Measurements from ENCODE around the gene PRICKLE2.

PRICKLE2 gene

DNA sequence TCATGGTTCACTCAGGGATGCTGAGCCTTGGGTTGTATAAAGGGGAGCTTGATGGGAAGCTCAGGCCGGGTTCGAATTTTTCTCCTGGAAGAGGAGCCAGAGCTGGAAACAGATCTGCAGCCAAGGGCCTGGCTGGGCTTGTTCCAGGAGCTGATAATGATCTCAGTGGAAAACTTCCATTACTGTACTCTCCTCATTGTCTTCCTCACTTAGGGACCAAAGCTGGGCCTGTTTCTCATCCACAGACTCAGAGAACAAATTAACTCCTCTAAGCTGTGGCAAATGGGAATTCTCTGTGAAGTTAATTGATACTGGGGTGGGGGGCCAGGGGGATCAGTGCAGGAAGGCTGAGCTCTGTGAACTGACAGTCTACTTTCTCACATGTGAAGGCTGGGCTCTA lies 92.0 kb downstream of the PRICKLE2 start:
- TF ChIP-seq BCL11B (tag by site-specific recombination; IDR thresholded peaks at IDR 0.05; ENCODE audit: low read depth) (no peak), ZNF555 (tag by site-specific recombination; conservative IDR thresholded peaks at IDR 0.05) (0 out of 2 replicates have a peak, but pooled peaks have one; percentile 4)
- ChIA-PET CTCF (interaction anchor here (0.7 kb wide), 1 partner anchor 31 kb away, joined by 6 read pairs; no protein-coding TSS in a partner anchor), POLR2A (no interaction called here)
- H3K4me1 ChIP-seq (ENCODE audit: control insufficient read depth, insufficient read depth, low read length): peaks cover 4% of the 10 kb centered on the region
- no peaks in the 10 kb centered on the region for H3K36me3 ChIP-seq (ENCODE audit: control insufficient read depth in 2 of 2, insufficient read depth in 1 of 2, low read length in 2 of 2)
- no peak overlapping the region for H3K4me3 ChIP-seq (ENCODE audit: low read depth, low read length)
- no peaks in the 10 kb centered on the region for H3K9me3 ChIP-seq (ENCODE audit: control insufficient read depth, insufficient read depth, low read depth, low read length)
- H3K27ac ChIP-seq (ENCODE audit: extremely low read depth, low read depth, low read length): no peak overlapping the region

GRCh38 chr3:64131725-64132469 lies 93.4 kb downstream of the PRICKLE2 start:
- ChIA-PET POLR2A (no interaction called here), CTCF (interaction anchor here (0.5 to 1.3 kb wide), 4 partner anchors 29 to 112 kb away, joined by 3 to 6 read pairs (median 3); no protein-coding TSS in a partner anchor)
- Histone ChIP-seq H3K4me1 (ENCODE audit: control insufficient read depth, insufficient read depth, low read length) (peaks cover 4% of the 10 kb centered on the region), H3K9me3 (ENCODE audit: control insufficient read depth, insufficient read depth, low read depth, low read length) (no peaks in the 10 kb centered on the region), H3K4me3 (ENCODE audit: low read depth, low read length) (no peak overlapping the region), H3K36me3 (ENCODE audit: control insufficient read depth in 2 of 2, insufficient read depth in 1 of 2, low read length in 2 of 2) (no peaks in the 10 kb centered on the region), H3K27ac (ENCODE audit: extremely low read depth, low read depth, low read length) (no peak overlapping the region; the same call in 1 of the 2 replicates)
- TF ChIP-seq ZNF544 (tag by site-specific recombination; IDR thresholded peaks at IDR 0.05) (no peak), ZNF362 (tag by site-specific recombination; IDR thresholded peaks at IDR 0.05) (0 out of 2 replicates have a peak, but pooled peaks have one; percentile 39), GLIS1 (tag by site-specific recombination; IDR thresholded peaks at IDR 0.05) (peak; percentile 38; the same call in 1 of the 2 replicates), ZNF623 (tag by site-specific recombination; IDR thresholded peaks at IDR 0.05) (peak; percentile 85), SETDB1 (IDR thresholded peaks at IDR 0.05; ENCODE audit: insufficient read length, low read length) (no peak), ZEB2 (tag by site-specific recombination; IDR thresholded peaks at IDR 0.05) (no peak), MZF1 (tag by site-specific recombination; IDR thresholded peaks at IDR 0.05; ENCODE audit: borderline replicate concordance) (peak; percentile 96), KLF8 (tag by site-specific recombination; IDR thresholded peaks at IDR 0.05) (no peak), ZNF561 (tag by site-specific recombination; IDR thresholded peaks at IDR 0.05; ENCODE audit: borderline replicate concordance) (no peak), ZNF18 (tag by site-specific recombination; IDR thresholded peaks at IDR 0.05) (no peak), ZNF664 (tag by site-specific recombination; IDR thresholded peaks at IDR 0.05) (no peak), ZBTB17 (tag by site-specific recombination; IDR thresholded peaks at IDR 0.05) (no peak), ZNF48 (tag by site-specific recombination; IDR thresholded peaks at IDR 0.05) (no peak), ZNF114 (tag by site-specific recombination; IDR thresholded peaks at IDR 0.05) (no peak), ZNF10 (tag by site-specific recombination; IDR thresholded peaks at IDR 0.05) (no peak)
- TF ChIP-seq, protein P1, sequence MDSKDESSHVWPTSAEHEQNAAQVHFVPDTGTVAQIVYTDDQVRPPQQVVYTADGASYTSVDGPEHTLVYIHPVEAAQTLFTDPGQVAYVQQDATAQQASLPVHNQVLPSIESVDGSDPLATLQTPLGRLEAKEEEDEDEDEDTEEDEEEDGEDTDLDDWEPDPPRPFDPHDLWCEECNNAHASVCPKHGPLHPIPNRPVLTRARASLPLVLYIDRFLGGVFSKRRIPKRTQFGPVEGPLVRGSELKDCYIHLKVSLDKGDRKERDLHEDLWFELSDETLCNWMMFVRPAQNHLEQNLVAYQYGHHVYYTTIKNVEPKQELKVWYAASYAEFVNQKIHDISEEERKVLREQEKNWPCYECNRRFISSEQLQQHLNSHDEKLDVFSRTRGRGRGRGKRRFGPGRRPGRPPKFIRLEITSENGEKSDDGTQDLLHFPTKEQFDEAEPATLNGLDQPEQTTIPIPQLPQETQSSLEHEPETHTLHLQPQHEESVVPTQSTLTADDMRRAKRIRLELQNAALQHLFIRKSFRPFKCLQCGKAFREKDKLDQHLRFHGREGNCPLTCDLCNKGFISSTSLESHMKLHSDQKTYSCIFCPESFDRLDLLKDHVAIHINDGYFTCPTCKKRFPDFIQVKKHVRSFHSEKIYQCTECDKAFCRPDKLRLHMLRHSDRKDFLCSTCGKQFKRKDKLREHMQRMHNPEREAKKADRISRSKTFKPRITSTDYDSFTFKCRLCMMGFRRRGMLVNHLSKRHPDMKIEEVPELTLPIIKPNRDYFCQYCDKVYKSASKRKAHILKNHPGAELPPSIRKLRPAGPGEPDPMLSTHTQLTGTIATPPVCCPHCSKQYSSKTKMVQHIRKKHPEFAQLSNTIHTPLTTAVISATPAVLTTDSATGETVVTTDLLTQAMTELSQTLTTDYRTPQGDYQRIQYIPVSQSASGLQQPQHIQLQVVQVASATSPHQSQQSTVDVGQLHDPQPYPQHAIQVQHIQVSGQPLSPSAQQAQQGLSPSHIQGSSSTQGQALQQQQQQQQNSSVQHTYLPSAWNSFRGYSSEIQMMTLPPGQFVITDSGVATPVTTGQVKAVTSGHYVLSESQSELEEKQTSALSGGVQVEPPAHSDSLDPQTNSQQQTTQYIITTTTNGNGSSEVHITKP (tag by site-specific recombination; IDR thresholded peaks at IDR 0.05): 0 out of 2 replicates have a peak, but pooled peaks have one; percentile 20
- TF ChIP-seq, protein P2, sequence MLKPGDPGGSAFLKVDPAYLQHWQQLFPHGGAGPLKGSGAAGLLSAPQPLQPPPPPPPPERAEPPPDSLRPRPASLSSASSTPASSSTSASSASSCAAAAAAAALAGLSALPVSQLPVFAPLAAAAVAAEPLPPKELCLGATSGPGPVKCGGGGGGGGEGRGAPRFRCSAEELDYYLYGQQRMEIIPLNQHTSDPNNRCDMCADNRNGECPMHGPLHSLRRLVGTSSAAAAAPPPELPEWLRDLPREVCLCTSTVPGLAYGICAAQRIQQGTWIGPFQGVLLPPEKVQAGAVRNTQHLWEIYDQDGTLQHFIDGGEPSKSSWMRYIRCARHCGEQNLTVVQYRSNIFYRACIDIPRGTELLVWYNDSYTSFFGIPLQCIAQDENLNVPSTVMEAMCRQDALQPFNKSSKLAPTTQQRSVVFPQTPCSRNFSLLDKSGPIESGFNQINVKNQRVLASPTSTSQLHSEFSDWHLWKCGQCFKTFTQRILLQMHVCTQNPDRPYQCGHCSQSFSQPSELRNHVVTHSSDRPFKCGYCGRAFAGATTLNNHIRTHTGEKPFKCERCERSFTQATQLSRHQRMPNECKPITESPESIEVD (tag by site-specific recombination; IDR thresholded peaks at IDR 0.05): peak; percentile 96

All from HEK293 (cell line).